Prostate gland (tissue), 2 donors: ENCODE results near the gene CATSPER1. TPM values are rescaled to one million over a fixed set of nuclear protein-coding genes. Genes with fewer than 3 reads are reported as not detected.

Source experiments
- DNase-seq: peaks from one replicate; pipeline ENCODE4 v3.0.0-alpha.2; 2019; ENCODE audit warnings: low spot score
- H3K27ac ChIP-seq, 2 donors: fragments of 200-600 bp; sonication (generic); 2 replicates each; pipeline ENCODE4 v1.5.1; 2017 to 2019
- H3K27me3 ChIP-seq: fragments of 200-600 bp; sonication (generic); replicated peaks from 2 replicates; pipeline ENCODE4 v1.5.1; 2019; ENCODE audit not compliant: insufficient read depth
- H3K36me3 ChIP-seq, 2 donors: fragments of 200-600 bp; sonication (generic); 1 replicate in 1 of 2; 2 replicates in 1 of 2; pipeline versions ENCODE4 v1.5.1 to v1.8.1; 2017 to 2019
- H3K4me1 ChIP-seq: fragments of 200-600 bp; sonication (generic); replicated peaks from 2 replicates; pipeline ENCODE4 v1.5.1; 2019
- H3K4me3 ChIP-seq, 2 donors: fragments of 200-600 bp; sonication (generic); 2 replicates each; pipeline ENCODE4 v1.5.1; 2017 to 2019
- H3K9me3 ChIP-seq: fragments of 200-600 bp; sonication (generic); 2 replicates; pipeline ENCODE4 v1.5.1; 2017
- POLR2A ChIP-seq: fragments of 450-650 bp; IDR thresholded peaks from one replicate; pipeline ENCODE4 v1.6.1; 2016; ENCODE audit warnings: antibody characterized with exemption, mild to moderate bottlenecking
- POLR2AphosphoS5 ChIP-seq: sonication (generic); formaldehyde crosslinking; IDR thresholded peaks from one replicate; pipeline ENCODE4 v1.6.1; 2017; ENCODE audit warnings: antibody characterized with exemption
- WGBS: methylation state at CpG from one replicate; pipeline ENCODE4 v1.1.5; 2018; 5-methylcytosine and 5-hydroxymethylcytosine counted together
- intact Hi-C: fragments of 100-400 bp; cut with DNase I; formaldehyde crosslinking; loops from one replicate; pipeline ENCODE4 v1.14.2; 2022
- total RNA-seq, 2 donors: library from RNA; depleted of rRNA; stranded (reverse); fragments of >200 nt; gene quantifications; one replicate each; pipeline ENCODE4 v1.1.0, GENCODE V29; 2016
- TF ChIP-seq, protein P1 (sequence below), 4 experiments: fragments of 200-600 bp in 2 of 4; fragments of 450-650 bp in 2 of 4; sonication (generic) in 2 of 4; IDR thresholded peaks; 1 replicate in 3 of 4; 2 replicates in 1 of 4; pipeline ENCODE4 v1.5.1; 2016 to 2019; ENCODE audit warnings: antibody characterized with exemption in 4 of 4, mild to moderate bottlenecking in 2 of 4, moderate library complexity in 2 of 4

The CATSPER1 gene
- total RNA-seq, 2 donors from 2014 or later, result 0.85 TPM; not detected in 1

DNA sequence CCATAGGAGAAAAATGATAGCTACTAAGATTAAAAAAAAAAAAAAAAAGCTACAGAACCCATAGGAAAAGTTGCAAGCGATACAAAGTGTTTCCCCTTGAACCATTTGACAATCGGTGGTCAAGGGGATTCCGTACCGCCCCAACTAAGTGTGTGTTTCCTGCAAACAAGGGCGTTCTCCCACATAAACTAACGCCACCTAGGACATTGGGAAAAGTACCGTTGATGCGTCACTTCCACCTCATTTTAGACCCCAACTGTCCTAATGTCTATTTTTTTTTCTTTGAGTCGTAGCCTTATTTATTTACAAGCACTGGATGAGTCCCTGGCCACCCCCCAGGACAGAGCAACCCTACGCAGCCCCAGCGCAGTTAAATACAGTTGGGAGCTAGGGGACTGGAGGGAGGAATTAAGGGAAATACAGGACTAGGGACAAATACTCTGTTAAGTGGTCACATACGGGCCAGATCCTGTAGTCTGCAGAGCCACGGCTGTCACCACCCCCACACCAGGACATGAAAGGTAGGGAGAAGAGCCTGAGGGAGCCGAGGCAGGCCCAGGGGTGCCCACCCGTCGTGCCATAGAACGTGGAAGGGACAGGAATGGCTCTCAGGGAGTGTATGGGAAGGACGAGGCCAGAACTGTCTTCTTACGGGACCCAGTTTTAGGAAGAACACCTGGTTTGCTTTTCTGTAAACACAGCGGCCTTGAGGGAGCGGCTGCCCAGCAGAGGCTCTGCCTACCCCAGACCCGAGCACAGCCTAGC lies 43.3 kb downstream of the CATSPER1 start:
- Histone ChIP-seq H3K4me1 (no peaks in the 10 kb centered on the region), H3K4me3 (no peak overlapping the region), H3K27ac (no peak overlapping the region), H3K27me3 (no peaks in the 10 kb centered on the region), H3K36me3 (peaks cover 0 to 5% of the 10 kb centered on the region in 2 donors), H3K9me3 (no peaks in the 10 kb centered on the region)
- 74% methylated on average over 21 of the region's 22 CpGs for WGBS
- TF ChIP-seq POLR2AphosphoS5 (no peak), POLR2A (no peak)
- TF ChIP-seq, protein P1, sequence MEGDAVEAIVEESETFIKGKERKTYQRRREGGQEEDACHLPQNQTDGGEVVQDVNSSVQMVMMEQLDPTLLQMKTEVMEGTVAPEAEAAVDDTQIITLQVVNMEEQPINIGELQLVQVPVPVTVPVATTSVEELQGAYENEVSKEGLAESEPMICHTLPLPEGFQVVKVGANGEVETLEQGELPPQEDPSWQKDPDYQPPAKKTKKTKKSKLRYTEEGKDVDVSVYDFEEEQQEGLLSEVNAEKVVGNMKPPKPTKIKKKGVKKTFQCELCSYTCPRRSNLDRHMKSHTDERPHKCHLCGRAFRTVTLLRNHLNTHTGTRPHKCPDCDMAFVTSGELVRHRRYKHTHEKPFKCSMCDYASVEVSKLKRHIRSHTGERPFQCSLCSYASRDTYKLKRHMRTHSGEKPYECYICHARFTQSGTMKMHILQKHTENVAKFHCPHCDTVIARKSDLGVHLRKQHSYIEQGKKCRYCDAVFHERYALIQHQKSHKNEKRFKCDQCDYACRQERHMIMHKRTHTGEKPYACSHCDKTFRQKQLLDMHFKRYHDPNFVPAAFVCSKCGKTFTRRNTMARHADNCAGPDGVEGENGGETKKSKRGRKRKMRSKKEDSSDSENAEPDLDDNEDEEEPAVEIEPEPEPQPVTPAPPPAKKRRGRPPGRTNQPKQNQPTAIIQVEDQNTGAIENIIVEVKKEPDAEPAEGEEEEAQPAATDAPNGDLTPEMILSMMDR (IDR thresholded peaks at IDR 0.05), result no peak
- intact Hi-C loops, result loop anchor here (10.0 kb wide), 1 partner anchor 278 kb away; no protein-coding TSS in a partner anchor
- DNase-seq, result no peak

DNA sequence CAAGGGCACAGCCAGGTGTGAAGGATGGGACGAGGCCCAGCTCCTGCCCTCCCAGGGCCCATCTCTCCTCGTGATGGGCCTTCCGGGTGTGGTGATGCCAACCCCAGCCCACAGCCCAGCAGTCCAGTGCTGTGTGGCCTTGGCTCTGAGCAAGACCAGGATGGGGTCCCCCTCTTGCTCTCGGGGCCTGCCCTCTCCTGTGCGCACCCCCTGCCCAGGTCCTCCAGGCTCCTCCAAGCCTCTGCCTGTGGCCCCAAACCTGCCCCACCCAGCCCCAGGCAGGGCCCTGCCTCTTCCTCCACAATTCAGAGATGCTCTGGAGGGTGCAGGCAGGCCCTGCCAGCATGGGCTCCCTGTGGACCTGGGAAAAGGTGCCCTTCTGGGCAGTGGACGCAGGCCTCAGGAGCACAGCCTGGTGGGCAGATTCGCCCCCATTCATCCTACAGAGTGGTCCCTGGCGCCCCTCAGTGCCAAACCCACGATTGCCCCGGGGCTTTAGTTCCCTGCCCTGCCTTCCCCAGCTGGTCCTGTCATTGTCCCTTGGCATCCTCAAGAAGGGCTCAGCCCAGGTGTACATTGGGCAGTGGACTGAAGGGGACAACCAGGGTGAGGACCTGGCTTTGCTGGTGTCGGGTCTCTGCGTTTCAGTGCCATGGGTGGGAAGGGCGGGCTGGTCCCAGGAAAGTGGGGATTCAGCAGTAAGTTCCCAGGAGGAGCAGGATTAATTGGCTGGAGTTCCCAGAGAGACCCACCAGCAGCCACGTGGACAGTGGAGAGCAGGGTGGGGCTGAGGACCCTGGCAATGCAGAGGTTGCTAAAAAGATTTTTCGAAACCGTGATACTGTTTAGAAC lies 44.1 kb downstream of the CATSPER1 start:
- H3K36me3 ChIP-seq, result peaks cover 2 to 13% of the 10 kb centered on the region in 2 donors
- H3K4me3 ChIP-seq, result no peak overlapping the region
- no peak overlapping the region for H3K27ac ChIP-seq
- no peaks in the 10 kb centered on the region for H3K4me1 ChIP-seq
- intact Hi-C loops, result loop anchor here (10.0 kb wide), 1 partner anchor 277 kb away; no protein-coding TSS in a partner anchor
- DNase-seq, result no peak
- WGBS, result 61% methylated on average over 12 of the region's 16 CpGs
- no peaks in the 10 kb centered on the region for H3K9me3 ChIP-seq
- no peaks in the 10 kb centered on the region for H3K27me3 ChIP-seq
- TF ChIP-seq, protein P1 (IDR thresholded peaks at IDR 0.05), result no peak
- TF ChIP-seq POLR2AphosphoS5, result no peak
- TF ChIP-seq POLR2A, result no peak

DNA sequence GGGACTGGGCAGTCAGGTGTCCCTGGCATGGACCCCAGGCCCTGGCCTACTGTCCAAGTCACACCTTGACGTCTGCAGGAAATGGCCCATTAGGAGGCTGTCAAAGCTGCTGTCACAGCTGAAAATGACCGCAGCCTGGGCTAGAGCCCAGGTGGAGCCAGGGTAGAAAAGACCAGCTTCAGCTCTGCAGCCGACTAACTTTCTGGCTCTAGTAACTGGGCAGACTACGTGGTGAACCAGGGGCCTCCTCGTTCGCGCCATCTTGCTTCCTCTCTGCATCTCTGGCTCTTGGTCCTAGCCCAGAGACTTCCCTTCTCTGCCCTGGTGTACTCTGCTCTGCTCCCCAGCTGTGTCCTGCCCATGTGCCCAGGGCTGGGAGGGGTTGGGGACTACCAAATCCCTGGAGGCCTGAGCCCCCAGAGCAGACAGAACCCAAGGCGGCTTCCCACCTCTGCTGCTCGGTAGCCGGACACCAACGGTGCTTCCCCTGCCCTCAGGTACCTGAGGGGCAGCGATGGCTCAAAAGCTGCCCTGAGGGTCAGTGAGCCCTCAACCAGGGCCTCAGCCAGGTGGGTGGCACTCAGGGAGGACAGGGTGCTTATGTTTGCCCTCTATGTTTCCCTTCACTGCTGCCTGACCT lies 45.1 kb downstream of the CATSPER1 start:
- WGBS, result 77% methylated on average over 12 of the region's 12 CpGs
- Histone ChIP-seq H3K4me3 (no peak overlapping the region), H3K9me3 (no peaks in the 10 kb centered on the region), H3K4me1 (no peaks in the 10 kb centered on the region), H3K27ac (no peak overlapping the region), H3K27me3 (no peaks in the 10 kb centered on the region), H3K36me3 (peaks cover 2 to 15% of the 10 kb centered on the region in 2 donors)
- intact Hi-C loops, result loop anchor here (10.0 kb wide), 1 partner anchor 276 kb away; no protein-coding TSS in a partner anchor
- TF ChIP-seq POLR2AphosphoS5 (no peak), POLR2A (no peak)
- TF ChIP-seq, protein P1 (IDR thresholded peaks at IDR 0.05), result no peak
- DNase-seq, result no peak

DNA sequence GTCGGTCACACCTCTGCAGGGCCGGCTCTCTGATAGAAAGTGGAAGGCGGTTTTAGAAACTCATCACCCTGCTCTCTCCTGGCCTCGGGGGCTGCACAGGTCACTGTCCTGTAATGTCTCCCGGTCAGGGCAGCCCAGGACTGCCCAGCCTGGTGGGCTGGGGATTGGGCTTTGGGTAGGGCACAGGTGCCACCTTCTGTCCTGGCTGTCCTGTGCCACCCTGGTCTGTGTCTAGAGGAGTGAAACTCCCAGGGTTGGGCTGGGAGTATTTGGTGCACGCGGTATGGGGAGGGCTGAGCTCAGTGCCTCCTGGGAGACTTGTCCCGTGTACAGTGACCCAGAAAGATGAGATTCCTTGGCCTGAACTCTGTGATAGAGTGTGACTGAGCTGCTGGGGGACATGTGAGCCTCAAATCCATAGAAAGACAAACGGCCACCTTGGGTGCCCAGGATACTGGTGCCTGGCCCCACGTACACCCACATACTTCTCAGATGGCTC lies 47.0 kb downstream of the CATSPER1 start:
- TF ChIP-seq POLR2AphosphoS5 (no peak), POLR2A (no peak)
- TF ChIP-seq, protein P1 (IDR thresholded peaks at IDR 0.05), result no peak
- DNase-seq, result no peak
- Histone ChIP-seq H3K4me3 (no peak overlapping the region), H3K27me3 (no peaks in the 10 kb centered on the region), H3K4me1 (no peaks in the 10 kb centered on the region), H3K27ac (no peak overlapping the region), H3K9me3 (no peaks in the 10 kb centered on the region), H3K36me3 (peaks cover 2 to 15% of the 10 kb centered on the region in 2 donors)
- intact Hi-C loops, result no loop called here
- WGBS, result 90% methylated on average over 10 of the region's 10 CpGs
